Neuronal stem cell (in vitro differentiated cells): ENCODE data around the gene SMIM35.

Source experiments
- DNase-seq: peaks from one replicate; pipeline ENCODE4 v3.0.0-alpha.2; 2013; ENCODE audit warnings: low spot score
- H2AFZ ChIP-seq: one replicate; pipeline ENCODE4 v1.6.1; 2013; ENCODE audit warnings: mild to moderate bottlenecking, low read length, inconsistent platforms
- H2AK5ac ChIP-seq: 2 replicates; pipeline ENCODE4 v1.6.1; 2013; ENCODE audit warnings: low read depth, mild to moderate bottlenecking, inconsistent platforms, low read length, moderate library complexity, mixed read lengths
- H2BK120ac ChIP-seq: 2 replicates; pipeline ENCODE4 v1.6.1; 2013; ENCODE audit warnings: low read depth, mild to moderate bottlenecking, inconsistent platforms, low read length, moderate library complexity, mixed read lengths
- H2BK12ac ChIP-seq: one replicate; pipeline ENCODE4 v1.6.1; 2013; ENCODE audit warnings: low read length, inconsistent platforms
- H2BK15ac ChIP-seq: 2 replicates; pipeline ENCODE4 v1.6.1; 2013; ENCODE audit warnings: mild to moderate bottlenecking, low read length, inconsistent platforms, mixed read lengths
- H2BK5ac ChIP-seq: one replicate; pipeline ENCODE4 v1.6.1; 2013; ENCODE audit warnings: inconsistent platforms, mild to moderate bottlenecking, low read length, moderate library complexity
- H3K14ac ChIP-seq: one replicate; pipeline ENCODE4 v1.6.1; 2013; ENCODE audit warnings: low read length, inconsistent platforms
- H3K18ac ChIP-seq: 2 replicates; pipeline ENCODE4 v1.6.1; 2013; ENCODE audit warnings: low read length, inconsistent platforms
- H3K23ac ChIP-seq: 2 replicates; pipeline ENCODE4 v1.6.1; 2013; ENCODE audit warnings: low read depth, mild to moderate bottlenecking, mixed read lengths, low read length, inconsistent platforms; ENCODE audit not compliant: poor library complexity
- H3K27ac ChIP-seq: replicated peaks from 3 replicates; pipeline ENCODE4 v1.5.1; 2013; ENCODE audit warnings: low read length, inconsistent platforms
- H3K27me3 ChIP-seq, 3 experiments: 2 replicates each; pipeline ENCODE4 v1.6.1; 2013; ENCODE audit warnings: low read length in 3 of 3, mild to moderate bottlenecking in 2 of 3, inconsistent platforms in 1 of 3, low read depth in 1 of 3, mixed read lengths in 1 of 3, moderate library complexity in 1 of 3; ENCODE audit not compliant: control insufficient read depth in 3 of 3, insufficient read depth in 3 of 3
- H3K36me3 ChIP-seq, 2 donors: replicated peaks in 1 of 2; 2 replicates each; pipeline ENCODE4 v1.6.1; 2013; ENCODE audit warnings: low read length in 2 of 2; ENCODE audit not compliant: control insufficient read depth in 2 of 2, insufficient read depth in 2 of 2
- H3K4ac ChIP-seq: 2 replicates; pipeline ENCODE4 v1.6.1; 2013; ENCODE audit warnings: inconsistent platforms, mild to moderate bottlenecking, low read length, moderate library complexity
- H3K4me1 ChIP-seq, 2 donors: 1 replicate in 1 of 2; 2 replicates in 1 of 2; pipeline ENCODE4 v1.6.1; 2013; ENCODE audit warnings: low read length in 2 of 2, low read depth in 1 of 2; ENCODE audit not compliant: control insufficient read depth in 2 of 2, insufficient read depth in 1 of 2
- H3K4me2 ChIP-seq: one replicate; pipeline ENCODE4 v1.6.1; 2013; ENCODE audit warnings: mild to moderate bottlenecking, low read length, inconsistent platforms; ENCODE audit not compliant: insufficient read depth, poor library complexity, severe bottlenecking
- H3K4me3 ChIP-seq, 2 donors: 2 replicates each; pipeline ENCODE4 v1.5.1; 2013; ENCODE audit warnings: low read length in 2 of 2, mild to moderate bottlenecking in 2 of 2, inconsistent platforms in 1 of 2, moderate library complexity in 1 of 2
- H3K79me1 ChIP-seq: one replicate; pipeline ENCODE4 v1.6.1; 2013; ENCODE audit warnings: low read depth, mild to moderate bottlenecking, inconsistent platforms, low read length, moderate library complexity
- H3K9ac ChIP-seq: one replicate; pipeline ENCODE4 v1.6.1; 2013; ENCODE audit warnings: mild to moderate bottlenecking, low read depth, low read length, inconsistent platforms; ENCODE audit not compliant: poor library complexity
- H3K9me3 ChIP-seq, 2 donors: replicated peaks in 1 of 2; 2 replicates each; pipeline versions ENCODE3 to v1.6.1; 2013; ENCODE audit warnings: low read length in 2 of 2, mild to moderate bottlenecking in 2 of 2, inconsistent platforms in 1 of 2, low read depth in 1 of 2, mixed read lengths in 1 of 2, moderate library complexity in 1 of 2; ENCODE audit not compliant: control insufficient read depth in 2 of 2, insufficient read depth in 1 of 2
- H4K8ac ChIP-seq: one replicate; pipeline ENCODE4 v1.6.1; 2013; ENCODE audit warnings: low read depth, mild to moderate bottlenecking, inconsistent platforms, low read length, moderate library complexity
- H4K91ac ChIP-seq: one replicate; pipeline ENCODE4 v1.6.1; 2013; ENCODE audit warnings: low read length, low read depth, mild to moderate bottlenecking, inconsistent platforms; ENCODE audit not compliant: poor library complexity
- WGBS, 2 donors: extraction: QIAGEN DNeasy Blood & Tissue Kit; methylation state at CpG; one replicate each; pipeline ENCODE4 v1.1.7; 2013; ENCODE audit warnings: missing lambda C conversion rate in 2 of 2, mixed read lengths in 1 of 2; ENCODE audit not compliant: insufficient read length in 2 of 2, insufficient replicate concordance in 1 of 2; ENCODE audit errors: extremely low coverage in 2 of 2; 5-methylcytosine and 5-hydroxymethylcytosine counted together

The SMIM35 gene

GRCh38 chr11:118117790-118118601 is 31.2 kb upstream of the SMIM35 start:
- H3K79me1 ChIP-seq, result no peaks in the 10 kb centered on the region
- no peak overlapping the region for H2BK5ac ChIP-seq

GRCh38 chr11:118115048-118115447 is 28.3 kb upstream of the SMIM35 start:
- DNase-seq, result no peak
- H4K91ac ChIP-seq, result peak overlapping the region; percentile 65
- H3K36me3 ChIP-seq, result no peaks in the 10 kb centered on the region
- no peak overlapping the region for H3K4me3 ChIP-seq
- H3K27ac ChIP-seq, result no peak overlapping the region
- H2AK5ac ChIP-seq, result no peak overlapping the region
- no peak overlapping the region for H2AFZ ChIP-seq
- H3K79me1 ChIP-seq, result no peaks in the 10 kb centered on the region
- H4K8ac ChIP-seq, result no peak overlapping the region
- no peak overlapping the region for H2BK15ac ChIP-seq
- H3K27me3 ChIP-seq, result no peaks in the 10 kb centered on the region
- no peak overlapping the region for H3K14ac ChIP-seq
- no peak overlapping the region for H3K23ac ChIP-seq
- H3K4me1 ChIP-seq, result no peaks in the 10 kb centered on the region
- H3K4ac ChIP-seq, result no peak overlapping the region
- no peak overlapping the region for H3K9ac ChIP-seq
- no peak overlapping the region for H3K18ac ChIP-seq
- H2BK120ac ChIP-seq, result no peak overlapping the region
- no peak overlapping the region for H3K4me2 ChIP-seq
- H3K9me3 ChIP-seq, result no peaks in the 10 kb centered on the region
- no peak overlapping the region for H2BK12ac ChIP-seq
- H2BK5ac ChIP-seq, result no peak overlapping the region
- no CpG with 5 or more reads among the region's 7 CpGs for WGBS, 2 donors

More at GRCh38 chr11:118117790-118118601, 31.2 kb upstream of the SMIM35 start:
- Histone ChIP-seq H2BK12ac (no peak overlapping the region), H3K4me3 (no peak overlapping the region), H3K23ac (no peak overlapping the region), H3K4me2 (no peak overlapping the region), H3K27me3 (no peaks in the 10 kb centered on the region), H3K9ac (no peak overlapping the region), H4K8ac (no peak overlapping the region), H3K9me3 (no peaks in the 10 kb centered on the region), H3K4me1 (no peaks in the 10 kb centered on the region), H3K14ac (no peak overlapping the region), H3K18ac (no peak overlapping the region), H3K4ac (no peak overlapping the region), H3K27ac (no peak overlapping the region), H2AK5ac (no peak overlapping the region), H2BK15ac (no peak overlapping the region), H2BK120ac (no peak overlapping the region), H2AFZ (no peak overlapping the region), H3K36me3 (no peaks in the 10 kb centered on the region), H4K91ac (no peak overlapping the region)
- no peak for DNase-seq
- WGBS, 2 donors, result no CpG with 5 or more reads among the region's 9 CpGs

- H2AFZ ChIP-seq, result no peak overlapping the region
- H3K27ac ChIP-seq, result no peak overlapping the region
- H3K9ac ChIP-seq, result no peak overlapping the region
- H3K18ac ChIP-seq, result no peak overlapping the region
- WGBS, 2 donors, result no CpG with 5 or more reads among the region's 1 CpG
- no peaks in the 10 kb centered on the region for H3K79me1 ChIP-seq
- no peak overlapping the region for H3K14ac ChIP-seq
- H3K4me1 ChIP-seq, result no peaks in the 10 kb centered on the region
- no peak overlapping the region for H4K91ac ChIP-seq
- no peak for DNase-seq
- no peak overlapping the region for H2AK5ac ChIP-seq
- no peak overlapping the region for H3K4me3 ChIP-seq
- H3K36me3 ChIP-seq, result no peaks in the 10 kb centered on the region
- no peak overlapping the region for H2BK15ac ChIP-seq
- H2BK12ac ChIP-seq, result no peak overlapping the region
- H3K9me3 ChIP-seq, result no peaks in the 10 kb centered on the region
- H3K27me3 ChIP-seq, result peaks cover 0 to 3% (median 0%) of the 10 kb centered on the region in 3 experiments
- H2BK120ac ChIP-seq, result no peak overlapping the region
- H4K8ac ChIP-seq, result no peak overlapping the region
- no peak overlapping the region for H3K4ac ChIP-seq
- no peak overlapping the region for H2BK5ac ChIP-seq
- no peak overlapping the region for H3K4me2 ChIP-seq
- no peak overlapping the region for H3K23ac ChIP-seq
These were observed 27.5 kb upstream of the SMIM35 start for GRCh38 chr11:118114266-118114665.

- Histone ChIP-seq H2AK5ac (no peak overlapping the region), H2BK12ac (no peak overlapping the region), H2BK120ac (no peak overlapping the region), H3K4me1 (peaks cover 0 to 2% of the 10 kb centered on the region in 2 donors), H3K14ac (no peak overlapping the region), H3K79me1 (no peaks in the 10 kb centered on the region), H3K9me3 (no peaks in the 10 kb centered on the region), H3K23ac (no peak overlapping the region), H4K8ac (no peak overlapping the region), H4K91ac (no peak overlapping the region), H3K27ac (no peak overlapping the region), H3K4ac (no peak overlapping the region), H3K27me3 (peaks cover 0 to 15% (median 0%) of the 10 kb centered on the region in 3 experiments), H3K36me3 (no peaks in the 10 kb centered on the region), H2BK15ac (no peak overlapping the region), H3K4me3 (no peak overlapping the region), H3K9ac (no peak overlapping the region), H3K18ac (no peak overlapping the region), H3K4me2 (no peak overlapping the region), H2AFZ (no peak overlapping the region), H2BK5ac (no peak overlapping the region)
- no CpG with 5 or more reads among the region's 11 CpGs for WGBS, 2 donors
- DNase-seq, result no peak
These were observed 26.1 kb upstream of the SMIM35 start for GRCh38 chr11:118112711-118113430.
